ENCODE results near the gene IDE.

DNA sequence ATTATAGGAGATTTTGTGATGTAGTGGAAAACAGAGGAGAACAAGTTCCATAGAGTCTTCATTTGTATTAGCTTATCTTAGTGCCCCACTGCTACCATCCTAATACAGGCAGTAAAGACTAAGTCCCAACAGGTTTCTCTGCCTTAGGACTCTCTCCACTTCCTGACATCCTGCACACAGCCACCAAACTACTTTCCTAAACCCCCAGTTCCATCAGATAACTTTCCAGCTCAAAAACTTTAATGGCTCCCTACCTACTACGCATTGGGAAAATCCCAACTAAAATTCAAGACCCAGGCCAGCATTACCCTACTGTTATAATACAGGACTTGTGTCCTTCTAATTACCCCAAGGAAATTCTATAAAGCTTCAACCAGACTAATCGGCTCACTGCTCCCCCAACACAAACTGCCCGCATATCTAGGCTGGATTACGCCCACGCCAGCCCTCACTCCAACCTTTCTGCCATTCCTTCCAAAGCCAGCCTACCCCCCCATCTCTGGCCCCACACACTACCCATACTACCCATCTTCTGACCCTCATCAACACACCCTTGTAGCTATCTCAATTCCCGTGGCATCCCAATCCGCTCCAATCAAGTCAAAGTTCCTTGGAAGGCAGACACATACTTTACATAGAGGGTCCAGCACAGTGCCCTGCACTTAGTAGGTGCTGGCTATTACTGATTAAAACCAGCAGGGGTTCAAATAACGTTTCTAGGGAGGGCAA, 1.4 kb downstream of the IDE start:
- no peak for TF ChIP-seq POLR2A (IDR thresholded peaks at IDR 0.05)
- TF ChIP-seq, protein P1, sequence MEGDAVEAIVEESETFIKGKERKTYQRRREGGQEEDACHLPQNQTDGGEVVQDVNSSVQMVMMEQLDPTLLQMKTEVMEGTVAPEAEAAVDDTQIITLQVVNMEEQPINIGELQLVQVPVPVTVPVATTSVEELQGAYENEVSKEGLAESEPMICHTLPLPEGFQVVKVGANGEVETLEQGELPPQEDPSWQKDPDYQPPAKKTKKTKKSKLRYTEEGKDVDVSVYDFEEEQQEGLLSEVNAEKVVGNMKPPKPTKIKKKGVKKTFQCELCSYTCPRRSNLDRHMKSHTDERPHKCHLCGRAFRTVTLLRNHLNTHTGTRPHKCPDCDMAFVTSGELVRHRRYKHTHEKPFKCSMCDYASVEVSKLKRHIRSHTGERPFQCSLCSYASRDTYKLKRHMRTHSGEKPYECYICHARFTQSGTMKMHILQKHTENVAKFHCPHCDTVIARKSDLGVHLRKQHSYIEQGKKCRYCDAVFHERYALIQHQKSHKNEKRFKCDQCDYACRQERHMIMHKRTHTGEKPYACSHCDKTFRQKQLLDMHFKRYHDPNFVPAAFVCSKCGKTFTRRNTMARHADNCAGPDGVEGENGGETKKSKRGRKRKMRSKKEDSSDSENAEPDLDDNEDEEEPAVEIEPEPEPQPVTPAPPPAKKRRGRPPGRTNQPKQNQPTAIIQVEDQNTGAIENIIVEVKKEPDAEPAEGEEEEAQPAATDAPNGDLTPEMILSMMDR (IDR thresholded peaks at IDR 0.05) = no peak
